Astrocyte (in vitro differentiated cells and primary cell): Measurements from ENCODE around the gene VTCN1. TPM values are rescaled to one million over a fixed set of nuclear protein-coding genes. Genes with fewer than 3 reads are reported as not detected.
A peak's percentile ranks its signal among the peaks of the same experiment; 100 is the strongest.

Experiments used
- DNase-seq: peaks from one replicate; pipeline ENCODE4 v3.0.0-alpha.2; 2010; ENCODE audit warnings: low read depth
- FAIRE-seq: peaks from 2 replicates; lab custom pipeline; 2011; peaks lifted over from hg19 to GRCh38; lab: Jason Lieb, UNC
- H2AFZ ChIP-seq: 2 replicates; pipeline ENCODE4 v1.6.0; 2012; ENCODE audit warnings: low read depth, low read length, inconsistent platforms
- H3K27ac ChIP-seq: 2 replicates; pipeline ENCODE4 v1.5.1; 2011; ENCODE audit warnings: low read depth, low read length, inconsistent platforms
- H3K27me3 ChIP-seq: 2 replicates; pipeline ENCODE4 v1.6.0; 2011; ENCODE audit warnings: low read length, inconsistent platforms; ENCODE audit not compliant: insufficient read depth
- H3K36me3 ChIP-seq: 2 replicates; pipeline ENCODE4 v1.5.1; 2011; ENCODE audit warnings: low read length, inconsistent platforms; ENCODE audit not compliant: insufficient read depth
- H3K4me1 ChIP-seq: 2 replicates; pipeline ENCODE4 v1.5.1; 2011; ENCODE audit warnings: low read length, inconsistent platforms; ENCODE audit not compliant: insufficient read depth
- H3K4me2 ChIP-seq: 2 replicates; pipeline ENCODE4 v1.6.0; 2012; ENCODE audit warnings: low read length, inconsistent platforms
- H3K4me3 ChIP-seq: 2 replicates; pipeline ENCODE4 v1.5.1; 2011; ENCODE audit warnings: low read depth, mild to moderate bottlenecking, low read length, inconsistent platforms; ENCODE audit not compliant: insufficient read depth
- H3K79me2 ChIP-seq: 2 replicates; pipeline ENCODE4 v1.6.0; 2012; ENCODE audit warnings: mild to moderate bottlenecking, low read length, inconsistent platforms; ENCODE audit not compliant: insufficient read depth
- H3K9ac ChIP-seq: 2 replicates; pipeline ENCODE4 v1.6.0; 2012; ENCODE audit warnings: mild to moderate bottlenecking, low read length, inconsistent platforms
- H3K9me3 ChIP-seq: 2 replicates; pipeline ENCODE4 v1.5.1; 2012; ENCODE audit warnings: low read depth, mild to moderate bottlenecking, low read length, inconsistent platforms; ENCODE audit not compliant: insufficient read depth
- H4K20me1 ChIP-seq: 2 replicates; pipeline ENCODE4 v1.6.0; 2012; ENCODE audit warnings: low read length, inconsistent platforms; ENCODE audit not compliant: insufficient read depth
- H3K27ac Mint-ChIP-seq: one replicate; pipeline ENCODE4 v1.8.0; 2021; ENCODE audit warnings: mild to moderate bottlenecking, mixed read lengths; ENCODE audit not compliant: unreplicated experiment
- H3K27me3 Mint-ChIP-seq: one replicate; pipeline ENCODE4 v1.8.0; 2021; ENCODE audit warnings: low read depth, mixed read lengths; ENCODE audit not compliant: unreplicated experiment
- H3K36me3 Mint-ChIP-seq: one replicate; pipeline ENCODE4 v1.8.0; 2021; ENCODE audit warnings: low read depth, mixed read lengths; ENCODE audit not compliant: unreplicated experiment
- H3K4me1 Mint-ChIP-seq: one replicate; pipeline ENCODE4 v1.8.0; 2021; ENCODE audit warnings: low read depth, mixed read lengths; ENCODE audit not compliant: unreplicated experiment
- H3K4me3 Mint-ChIP-seq: one replicate; pipeline ENCODE4 v1.8.0; 2021; ENCODE audit warnings: mild to moderate bottlenecking, moderate library complexity, mixed read lengths; ENCODE audit not compliant: unreplicated experiment
- H3K9me3 Mint-ChIP-seq: one replicate; pipeline ENCODE4 v1.8.0; 2021; ENCODE audit warnings: mild to moderate bottlenecking, mixed read lengths; ENCODE audit not compliant: unreplicated experiment
- EZH2 ChIP-seq: IDR thresholded peaks from 2 replicates; pipeline ENCODE4 v1.6.1; 2012; ENCODE audit warnings: mild to moderate bottlenecking, low read length, inconsistent platforms; ENCODE audit not compliant: insufficient read depth
- total RNA-seq: library from RNA; stranded (reverse); gene quantifications from 2 replicates; pipeline ENCODE4 v1.2.1, GENCODE V29; 2021
- TF ChIP-seq, protein P1 (sequence below): IDR thresholded peaks from 2 replicates; pipeline ENCODE4 v1.5.1; 2011; ENCODE audit warnings: low read depth, mild to moderate bottlenecking, inconsistent platforms, low read length, moderate library complexity; ENCODE audit not compliant: insufficient read depth

The VTCN1 gene
- total RNA-seq, 1 donor from 2014 or later = 1.3 TPM

DNA sequence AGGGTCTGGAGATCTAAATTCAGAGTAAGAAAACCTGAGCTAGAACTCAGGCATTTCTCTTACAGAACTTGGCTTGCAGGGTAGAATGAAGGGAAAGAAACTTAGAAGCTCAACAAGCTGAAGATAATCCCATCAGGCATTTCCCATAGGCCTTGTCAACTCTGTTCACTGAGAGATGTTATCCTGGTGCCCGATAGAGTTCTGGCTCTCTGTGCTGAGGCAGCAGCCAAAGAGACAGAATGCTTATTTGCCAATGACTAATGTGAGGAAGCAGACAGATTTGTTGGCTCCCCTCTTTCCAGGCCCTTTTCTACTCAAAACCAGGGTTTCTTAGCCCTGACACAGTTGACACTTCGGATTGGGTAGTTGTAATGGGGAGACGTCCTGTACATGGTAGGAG lies 66.9 kb downstream of the VTCN1 start:
- H3K4me2 ChIP-seq = no peak overlapping the region
- no peaks in the 10 kb centered on the region for H3K27me3 ChIP-seq
- FAIRE-seq = no peak
- H3K9ac ChIP-seq = no peak overlapping the region
- Mint-ChIP-seq H3K4me3 (no peak overlapping the region), H3K36me3 (no peaks in the 10 kb centered on the region), H3K27ac (no peak overlapping the region), H3K27me3 (no peaks in the 10 kb centered on the region), H3K4me1 (peaks cover 22% of the 10 kb centered on the region), H3K9me3 (no peaks in the 10 kb centered on the region)
- no peak overlapping the region for H3K4me3 ChIP-seq
- no peaks in the 10 kb centered on the region for H3K36me3 ChIP-seq
- H3K27ac ChIP-seq = no peak overlapping the region
- peak; percentile 14 for DNase-seq
- no peaks in the 10 kb centered on the region for H4K20me1 ChIP-seq
- H3K9me3 ChIP-seq = no peaks in the 10 kb centered on the region
- TF ChIP-seq EZH2 = no peak
- TF ChIP-seq, protein P1, sequence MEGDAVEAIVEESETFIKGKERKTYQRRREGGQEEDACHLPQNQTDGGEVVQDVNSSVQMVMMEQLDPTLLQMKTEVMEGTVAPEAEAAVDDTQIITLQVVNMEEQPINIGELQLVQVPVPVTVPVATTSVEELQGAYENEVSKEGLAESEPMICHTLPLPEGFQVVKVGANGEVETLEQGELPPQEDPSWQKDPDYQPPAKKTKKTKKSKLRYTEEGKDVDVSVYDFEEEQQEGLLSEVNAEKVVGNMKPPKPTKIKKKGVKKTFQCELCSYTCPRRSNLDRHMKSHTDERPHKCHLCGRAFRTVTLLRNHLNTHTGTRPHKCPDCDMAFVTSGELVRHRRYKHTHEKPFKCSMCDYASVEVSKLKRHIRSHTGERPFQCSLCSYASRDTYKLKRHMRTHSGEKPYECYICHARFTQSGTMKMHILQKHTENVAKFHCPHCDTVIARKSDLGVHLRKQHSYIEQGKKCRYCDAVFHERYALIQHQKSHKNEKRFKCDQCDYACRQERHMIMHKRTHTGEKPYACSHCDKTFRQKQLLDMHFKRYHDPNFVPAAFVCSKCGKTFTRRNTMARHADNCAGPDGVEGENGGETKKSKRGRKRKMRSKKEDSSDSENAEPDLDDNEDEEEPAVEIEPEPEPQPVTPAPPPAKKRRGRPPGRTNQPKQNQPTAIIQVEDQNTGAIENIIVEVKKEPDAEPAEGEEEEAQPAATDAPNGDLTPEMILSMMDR = no peak
- H3K4me1 ChIP-seq = peaks cover 27% of the 10 kb centered on the region
- H3K79me2 ChIP-seq = no peaks in the 10 kb centered on the region
- no peak overlapping the region for H2AFZ ChIP-seq

DNA sequence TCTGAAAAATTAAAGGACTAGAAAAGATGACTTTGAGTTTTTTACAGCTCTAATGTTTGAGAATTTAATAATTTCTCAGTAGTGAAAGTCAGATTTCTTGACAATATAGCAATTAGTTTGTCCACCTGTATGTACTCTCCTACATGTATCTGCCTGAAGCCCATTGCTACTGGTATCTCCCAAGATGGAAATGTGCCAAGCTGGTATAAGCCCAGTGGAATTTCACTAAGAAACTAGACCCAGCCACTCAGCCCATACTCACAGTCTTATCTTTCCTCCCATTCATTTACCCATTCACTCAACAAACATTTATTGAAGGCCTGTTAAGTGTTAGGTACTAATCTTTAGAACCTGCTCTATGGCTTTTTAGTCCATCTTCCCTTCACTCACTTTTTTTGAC lies 67.6 kb downstream of the VTCN1 start:
- Mint-ChIP-seq H3K36me3 (no peaks in the 10 kb centered on the region), H3K27ac (no peak overlapping the region), H3K4me1 (peaks cover 22% of the 10 kb centered on the region), H3K4me3 (no peak overlapping the region), H3K27me3 (no peaks in the 10 kb centered on the region), H3K9me3 (no peaks in the 10 kb centered on the region)
- DNase-seq (no peak), FAIRE-seq (no peak)
- peak overlapping the region; percentile 60 for H3K27ac ChIP-seq
- no peak overlapping the region for H3K9ac ChIP-seq
- H3K79me2 ChIP-seq = no peaks in the 10 kb centered on the region
- no peak overlapping the region for H3K4me2 ChIP-seq
- no peaks in the 10 kb centered on the region for H3K27me3 ChIP-seq
- H3K4me1 ChIP-seq = peaks cover 27% of the 10 kb centered on the region
- H3K36me3 ChIP-seq = no peaks in the 10 kb centered on the region
- no peaks in the 10 kb centered on the region for H3K9me3 ChIP-seq
- H2AFZ ChIP-seq = no peak overlapping the region
- H4K20me1 ChIP-seq = no peaks in the 10 kb centered on the region
- TF ChIP-seq, protein P1 = no peak
- TF ChIP-seq EZH2 = no peak
- H3K4me3 ChIP-seq = no peak overlapping the region

DNA sequence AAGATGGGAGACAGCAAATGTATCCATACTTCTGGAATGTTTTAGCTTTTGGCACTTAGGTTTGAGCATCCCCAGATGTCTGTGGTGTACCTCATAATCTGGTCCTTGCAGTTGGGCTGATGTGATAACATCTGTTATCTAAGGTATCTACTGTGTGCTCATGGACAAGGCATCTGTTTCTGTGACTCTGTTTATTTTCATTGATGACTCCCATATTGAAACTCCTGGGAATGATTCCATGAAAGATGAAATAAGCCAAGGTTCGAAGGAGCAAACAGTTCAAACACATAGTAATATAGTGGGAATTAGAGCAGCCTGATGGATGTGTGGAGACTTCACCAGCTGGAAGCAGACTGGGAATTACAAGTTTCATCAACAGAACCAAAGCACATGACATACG lies 68.5 kb downstream of the VTCN1 start:
- Histone ChIP-seq H3K79me2 (no peaks in the 10 kb centered on the region), H3K9me3 (no peaks in the 10 kb centered on the region), H3K4me2 (peak overlapping the region; percentile 4), H3K36me3 (no peaks in the 10 kb centered on the region), H3K27ac (peak overlapping the region; percentile 60), H2AFZ (no peak overlapping the region), H3K27me3 (no peaks in the 10 kb centered on the region), H3K4me1 (peaks cover 19% of the 10 kb centered on the region), H3K4me3 (no peak overlapping the region), H4K20me1 (no peaks in the 10 kb centered on the region), H3K9ac (no peak overlapping the region)
- FAIRE-seq (peak; percentile 75), DNase-seq (peak; percentile 90)
- H3K27me3 Mint-ChIP-seq = no peaks in the 10 kb centered on the region
- H3K9me3 Mint-ChIP-seq = no peaks in the 10 kb centered on the region
- H3K36me3 Mint-ChIP-seq = no peaks in the 10 kb centered on the region
- no peak overlapping the region for H3K27ac Mint-ChIP-seq
- no peak overlapping the region for H3K4me3 Mint-ChIP-seq
- peaks cover 12% of the 10 kb centered on the region for H3K4me1 Mint-ChIP-seq
- TF ChIP-seq EZH2 = no peak
- TF ChIP-seq, protein P1 = no peak
